ENCODE results near the gene ERO1A. TPM values are rescaled to one million over a fixed set of nuclear protein-coding genes. Genes with fewer than 3 reads are reported as not detected.

The ERO1A gene
- total and polyA plus RNA-seq, 3 experiments from 2014 or later, result 47.0 to 96.6 (median 87.6) TPM

DNA sequence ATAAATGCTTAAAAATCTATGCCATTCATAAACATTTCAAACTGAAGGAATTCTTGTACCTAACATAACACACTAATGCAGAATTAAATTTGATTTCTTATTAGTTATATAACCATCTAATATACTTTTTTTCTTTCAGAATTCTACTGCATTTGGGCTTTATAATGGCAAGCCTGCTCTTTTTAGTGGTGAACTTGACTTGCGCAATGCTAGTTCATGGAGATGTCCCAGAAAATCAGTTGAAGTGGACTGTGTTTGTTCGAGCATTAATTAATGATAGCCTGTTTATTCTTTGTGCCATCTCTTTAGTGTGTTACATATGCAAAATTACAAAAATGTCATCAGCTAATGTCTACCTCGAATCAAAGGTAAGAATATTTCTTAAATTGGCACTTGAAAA, 95.4 kb downstream of the ERO1A start:
- no peak overlapping the region for H3K27ac Mint-ChIP-seq
- peaks cover 5 to 13% of the 10 kb centered on the region in 2 donors for H3K27me3 Mint-ChIP-seq
- no peaks in the 10 kb centered on the region for H3K4me1 ChIP-seq (ENCODE audit: insufficient read depth, low read length)
- no peaks in the 10 kb centered on the region for H3K27me3 ChIP-seq (ENCODE audit: insufficient read depth, low read length, poor library complexity, severe bottlenecking)
- H3K9me3 ChIP-seq (ENCODE audit: low read length), result no peaks in the 10 kb centered on the region
- peaks cover 6 to 19% (median 13%) of the 10 kb centered on the region in 5 donors for H3K9me3 Mint-ChIP-seq
- H3K27ac ChIP-seq (ENCODE audit: low read depth, low read length), result no peak overlapping the region
- peaks cover 0 to 3% (median 0%) of the 10 kb centered on the region in 3 donors for H3K4me1 Mint-ChIP-seq
- ChIA-PET CTCF (no interaction called here), POLR2A (no interaction called here)
- H3K36me3 ChIP-seq (ENCODE audit: insufficient read depth, low read length), result no peaks in the 10 kb centered on the region
- no peak for DNase-seq
- H3K4me3 Mint-ChIP-seq, result no peak overlapping the region
- H3K4me3 ChIP-seq (ENCODE audit: low read length), result no peak overlapping the region
- peaks cover 0 to 9% (median 0%) of the 10 kb centered on the region in 3 donors for H3K36me3 Mint-ChIP-seq

GRCh38 chr14:52598568-52598967, 96.8 kb downstream of the ERO1A start:
- H3K27me3 Mint-ChIP-seq, result peaks cover 4 to 5% of the 10 kb centered on the region in 2 donors
- peaks cover 0 to 10% (median 0%) of the 10 kb centered on the region in 3 donors for H3K36me3 Mint-ChIP-seq
- H3K27me3 ChIP-seq (ENCODE audit: insufficient read depth, low read length, poor library complexity, severe bottlenecking), result no peaks in the 10 kb centered on the region
- peaks cover 0 to 3% (median 0%) of the 10 kb centered on the region in 3 donors for H3K4me1 Mint-ChIP-seq
- H3K36me3 ChIP-seq (ENCODE audit: insufficient read depth, low read length), result no peaks in the 10 kb centered on the region
- no peak overlapping the region for H3K27ac Mint-ChIP-seq
- no peak overlapping the region for H3K27ac ChIP-seq (ENCODE audit: low read depth, low read length)
- no peak for DNase-seq
- H3K4me3 Mint-ChIP-seq, result no peak overlapping the region
- ChIA-PET POLR2A (no interaction called here), CTCF (no interaction called here)
- peaks cover 6 to 18% (median 14%) of the 10 kb centered on the region in 5 donors for H3K9me3 Mint-ChIP-seq
- H3K4me3 ChIP-seq (ENCODE audit: low read length), result no peak overlapping the region
- H3K4me1 ChIP-seq (ENCODE audit: insufficient read depth, low read length), result no peaks in the 10 kb centered on the region
- H3K9me3 ChIP-seq (ENCODE audit: low read length), result no peaks in the 10 kb centered on the region

DNA sequence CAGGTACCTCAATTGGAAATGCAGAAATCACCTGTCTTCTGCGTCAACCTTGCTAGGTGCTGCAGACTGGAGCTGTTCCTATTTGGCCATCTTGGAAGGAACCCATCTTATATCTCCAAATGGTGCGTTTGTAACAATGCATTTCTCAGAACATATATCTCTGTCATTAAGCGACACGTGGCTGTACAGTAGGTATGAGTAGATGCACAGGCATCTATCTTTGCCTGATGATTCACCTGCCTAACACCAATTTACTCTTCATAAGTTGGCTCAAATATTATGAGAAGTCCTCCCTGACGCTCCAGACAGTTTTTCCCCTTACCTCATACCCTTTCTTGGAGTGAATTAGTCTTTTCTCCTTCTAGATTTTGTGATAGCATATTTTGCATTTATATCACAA, 98.5 kb downstream of the ERO1A start:
- H3K27ac ChIP-seq (ENCODE audit: low read depth, low read length), result no peak overlapping the region
- no peaks in the 10 kb centered on the region for H3K4me1 Mint-ChIP-seq
- H3K9me3 ChIP-seq (ENCODE audit: low read length), result no peaks in the 10 kb centered on the region
- H3K36me3 ChIP-seq (ENCODE audit: insufficient read depth, low read length), result no peaks in the 10 kb centered on the region
- no peak for DNase-seq
- peaks cover 6 to 18% (median 16%) of the 10 kb centered on the region in 5 donors for H3K9me3 Mint-ChIP-seq
- H3K4me1 ChIP-seq (ENCODE audit: insufficient read depth, low read length), result no peaks in the 10 kb centered on the region
- no peak overlapping the region for H3K27ac Mint-ChIP-seq
- H3K36me3 Mint-ChIP-seq, result peaks cover 0 to 16% (median 0%) of the 10 kb centered on the region in 3 donors
- H3K4me3 ChIP-seq (ENCODE audit: low read length), result no peak overlapping the region
- CTCF ChIA-PET, result no interaction called here
- H3K27me3 ChIP-seq (ENCODE audit: insufficient read depth, low read length, poor library complexity, severe bottlenecking), result no peaks in the 10 kb centered on the region
- H3K4me3 Mint-ChIP-seq, result no peak overlapping the region
- POLR2A ChIA-PET, result interaction anchor here (0.5 kb wide), 1 partner anchor 12 kb away, joined by 3 read pairs; no protein-coding TSS in a partner anchor
- H3K27me3 Mint-ChIP-seq, result peaks cover 4 to 7% of the 10 kb centered on the region in 2 donors

DNA sequence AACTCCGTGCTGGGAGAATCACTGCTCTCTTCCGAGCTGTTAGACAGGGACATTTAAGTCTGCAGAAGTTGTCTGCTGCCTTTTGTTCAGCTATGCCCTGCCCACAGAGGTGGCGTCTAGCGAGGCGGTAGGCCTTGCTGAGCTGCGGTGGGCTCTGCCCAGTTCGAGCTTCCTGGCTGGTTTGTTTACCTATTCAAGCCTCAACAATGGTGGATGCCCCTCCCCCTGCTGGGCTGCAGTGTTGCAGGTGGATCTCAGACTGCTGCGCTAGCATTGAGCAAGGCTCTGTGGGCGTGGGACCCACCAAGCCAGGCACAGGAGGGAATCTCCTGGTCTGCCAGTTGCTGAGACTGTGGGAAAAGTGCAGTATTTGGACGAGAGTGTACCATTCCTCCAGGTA, 99.0 kb downstream of the ERO1A start:
- no peaks in the 10 kb centered on the region for H3K9me3 ChIP-seq (ENCODE audit: low read length)
- H3K27ac ChIP-seq (ENCODE audit: low read depth, low read length), result no peak overlapping the region
- no peaks in the 10 kb centered on the region for H3K4me1 ChIP-seq (ENCODE audit: insufficient read depth, low read length)
- H3K27me3 ChIP-seq (ENCODE audit: insufficient read depth, low read length, poor library complexity, severe bottlenecking), result no peaks in the 10 kb centered on the region
- H3K4me3 ChIP-seq (ENCODE audit: low read length), result no peak overlapping the region
- CTCF ChIA-PET, result no interaction called here
- POLR2A ChIA-PET, result no interaction called here
- Mint-ChIP-seq H3K4me3 (no peak overlapping the region), H3K4me1 (no peaks in the 10 kb centered on the region), H3K27me3 (peaks cover 4 to 7% of the 10 kb centered on the region in 2 donors), H3K27ac (no peak overlapping the region), H3K36me3 (peaks cover 0 to 16% (median 0%) of the 10 kb centered on the region in 3 donors), H3K9me3 (peaks cover 6 to 18% (median 16%) of the 10 kb centered on the region in 5 donors)
- DNase-seq, result no peak
- no peaks in the 10 kb centered on the region for H3K36me3 ChIP-seq (ENCODE audit: insufficient read depth, low read length)

DNA sequence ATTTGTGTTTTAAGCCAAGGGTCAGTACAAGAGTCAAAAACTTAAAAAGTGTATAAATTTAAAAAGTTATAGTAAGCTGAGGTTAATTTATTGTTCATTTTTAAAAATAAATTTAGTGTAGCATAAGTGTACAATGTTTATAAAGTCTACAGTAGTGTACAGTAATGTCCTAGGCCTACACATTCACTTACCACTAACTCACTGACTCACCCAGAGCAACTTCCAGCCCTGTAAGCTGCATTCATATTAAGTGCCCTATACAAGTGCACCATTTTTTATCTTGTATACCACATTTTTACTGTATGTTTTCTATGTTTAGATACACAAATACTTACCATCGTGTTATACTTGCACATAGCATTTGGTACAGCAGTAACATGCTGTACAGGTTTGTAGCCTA, 105.0 kb downstream of the ERO1A start:
- no peak overlapping the region for H3K27ac Mint-ChIP-seq
- Histone ChIP-seq H3K9me3 (ENCODE audit: low read length) (no peaks in the 10 kb centered on the region), H3K4me3 (ENCODE audit: low read length) (no peak overlapping the region), H3K36me3 (ENCODE audit: insufficient read depth, low read length) (no peaks in the 10 kb centered on the region), H3K27ac (ENCODE audit: low read depth, low read length) (no peak overlapping the region), H3K27me3 (ENCODE audit: insufficient read depth, low read length, poor library complexity, severe bottlenecking) (peaks cover 3% of the 10 kb centered on the region), H3K4me1 (ENCODE audit: insufficient read depth, low read length) (no peaks in the 10 kb centered on the region)
- peaks cover 3 to 14% (median 10%) of the 10 kb centered on the region in 5 donors for H3K9me3 Mint-ChIP-seq
- ChIA-PET POLR2A (no interaction called here), CTCF (no interaction called here)
- peaks cover 3 to 10% of the 10 kb centered on the region in 2 donors for H3K27me3 Mint-ChIP-seq
- no peaks in the 10 kb centered on the region for H3K4me1 Mint-ChIP-seq
- H3K4me3 Mint-ChIP-seq, result no peak overlapping the region
- peaks cover 0 to 9% (median 0%) of the 10 kb centered on the region in 3 donors for H3K36me3 Mint-ChIP-seq
- no peak for DNase-seq

Other genes starting within 250 kb of the ERO1A start
- 1 to 10 TPM; 3.8 to 4.6 TPM for gene TXNDC16, start 143.1 kb downstream of the ERO1A start, total RNA-seq
- gene TXNDC16, start 143.1 kb downstream of the ERO1A start, polyA plus RNA-seq, result 1.8 TPM
- gene GPR137C, start 142.7 kb downstream of the ERO1A start, total RNA-seq, result under 1 TPM; 0.50 to 0.91 TPM
- gene GPR137C, start 142.7 kb downstream of the ERO1A start, polyA plus RNA-seq, result not detected
- 100 to 1,000 TPM; 113 to 123 TPM for gene PSMC6, start 11.6 kb upstream of the ERO1A start, total RNA-seq
- 54.3 TPM for gene PSMC6, start 11.6 kb upstream of the ERO1A start, polyA plus RNA-seq
- gene STYX, start 34.6 kb upstream of the ERO1A start, total RNA-seq, result 10 to 100 TPM; 20.9 to 21.2 TPM
- gene STYX, start 34.6 kb upstream of the ERO1A start, polyA plus RNA-seq, result 25.4 TPM
- gene GNPNAT1, start 96.0 kb upstream of the ERO1A start, total RNA-seq, result 10 to 100 TPM; 35.0 to 36.0 TPM
- gene GNPNAT1, start 96.0 kb upstream of the ERO1A start, polyA plus RNA-seq, result 11.2 TPM

Data from CD8-positive, alpha-beta memory T cell (primary cell).